WTC11 (cell line): ENCODE data around the gene PRRG2. TPM values are rescaled to one million over a fixed set of nuclear protein-coding genes. Genes with fewer than 3 reads are reported as not detected.

ENCODE experiments used
- ATAC-seq: fragments of 200-7000 bp; cut with Tn5 transposase; 2 replicates; pipeline ENCODE4 v1.10.0; 2021; ENCODE audit warnings: mild to moderate bottlenecking, moderate library complexity
- CTCF ChIA-PET: fragments of 300-600 bp; sonication (Branson Sonifier 250); formaldehyde crosslinking; loops from one replicate; lab custom pipeline; 2021; ENCODE audit warnings: antibody characterized with exemption; lab: Charles Lee
- POLR2A ChIA-PET: fragments of 350-600 bp; sonication (Branson Sonifier 250); formaldehyde crosslinking; loops from one replicate; lab custom pipeline; 2021; ENCODE audit warnings: antibody characterized with exemption; lab: Charles Lee
- DNase-seq: peaks from one replicate; pipeline ENCODE4 v3.0.0; 2021; ENCODE audit warnings: low spot score
- H3K27ac Mint-ChIP-seq: 2 replicates; pipeline ENCODE4 v1.8.0; 2021; ENCODE audit warnings: mixed read lengths
- H3K27me3 Mint-ChIP-seq: 2 replicates; pipeline ENCODE4 v1.8.0; 2021; ENCODE audit warnings: low read depth, mild to moderate bottlenecking, moderate library complexity, mixed read lengths
- H3K36me3 Mint-ChIP-seq: 2 replicates; pipeline ENCODE4 v1.8.0; 2021; ENCODE audit warnings: mixed read lengths
- H3K4me1 Mint-ChIP-seq: 2 replicates; pipeline ENCODE4 v1.8.0; 2022; ENCODE audit warnings: mixed read lengths
- H3K4me3 Mint-ChIP-seq: 2 replicates; pipeline ENCODE4 v1.8.0; 2021; ENCODE audit warnings: mild to moderate bottlenecking, moderate library complexity, mixed read lengths
- H3K9me3 Mint-ChIP-seq: 2 replicates; pipeline ENCODE4 v1.8.0; 2021; ENCODE audit warnings: mixed read lengths
- CREM ChIP-seq: sonication (generic); formaldehyde crosslinking; IDR thresholded peaks from 2 replicates; pipeline ENCODE4 v1.8.1; 2022; ENCODE audit warnings: mild to moderate bottlenecking, missing genetic modification reagents, moderate library complexity
- CTCF ChIP-seq: fragments of 200-600 bp; IDR thresholded peaks from 2 replicates; pipeline ENCODE4 v1.8.0; 2022; ENCODE audit warnings: antibody characterized with exemption
- E2F1 ChIP-seq: sonication (generic); formaldehyde crosslinking; IDR thresholded peaks from 2 replicates; pipeline ENCODE4 v1.8.0; 2022; ENCODE audit warnings: mild to moderate bottlenecking, missing genetic modification reagents
- E2F4 ChIP-seq: sonication (generic); formaldehyde crosslinking; IDR thresholded peaks from 2 replicates; pipeline ENCODE4 v1.8.1; 2022; ENCODE audit warnings: low read depth, mild to moderate bottlenecking, moderate library complexity, missing genetic modification reagents, borderline replicate concordance
- ELF4 ChIP-seq: sonication (generic); formaldehyde crosslinking; IDR thresholded peaks from 2 replicates; pipeline ENCODE4 v1.8.1; 2022; ENCODE audit warnings: low read depth, mild to moderate bottlenecking, moderate library complexity, missing genetic modification reagents
- EMX1 ChIP-seq: fragments of 250-450 bp; sonication (Bioruptor Pico); IDR thresholded peaks from 2 replicates; pipeline ENCODE4 v1.8.0; 2021; ENCODE audit warnings: mild to moderate bottlenecking
- FOXK1 ChIP-seq: sonication (generic); formaldehyde crosslinking; IDR thresholded peaks from 2 replicates; pipeline ENCODE4 v1.8.0; 2022; ENCODE audit warnings: mild to moderate bottlenecking, moderate library complexity, missing genetic modification reagents
- GABPB1 ChIP-seq: sonication (generic); formaldehyde crosslinking; IDR thresholded peaks from 2 replicates; pipeline ENCODE4 v1.8.1; 2023; ENCODE audit warnings: mild to moderate bottlenecking, missing genetic modification reagents
- JAZF1 ChIP-seq: fragments of 250-450 bp; sonication (Bioruptor Pico); IDR thresholded peaks from 2 replicates; pipeline ENCODE4 v1.9.0; 2021; ENCODE audit warnings: moderate library complexity, mild to moderate bottlenecking, inconsistent platforms
- NR2C2 ChIP-seq: sonication (generic); formaldehyde crosslinking; IDR thresholded peaks from 2 replicates; pipeline ENCODE4 v1.8.0; 2022; ENCODE audit warnings: mild to moderate bottlenecking, missing genetic modification reagents
- RELA ChIP-seq: sonication (generic); formaldehyde crosslinking; IDR thresholded peaks from 2 replicates; pipeline ENCODE4 v1.8.1; 2022; ENCODE audit warnings: missing genetic modification reagents, mild to moderate bottlenecking, borderline replicate concordance
- RORB ChIP-seq: fragments of 250-450 bp; sonication (Bioruptor Pico); IDR thresholded peaks from 2 replicates; pipeline ENCODE4 v1.9.0; 2021; ENCODE audit warnings: mild to moderate bottlenecking
- SP1 ChIP-seq: sonication (generic); formaldehyde crosslinking; conservative IDR thresholded peaks from 2 replicates; pipeline ENCODE4 v1.8.1; 2022; ENCODE audit warnings: missing genetic modification reagents
- TCF7 ChIP-seq: sonication (generic); formaldehyde crosslinking; IDR thresholded peaks from 2 replicates; pipeline ENCODE4 v1.8.0; 2022; ENCODE audit warnings: mild to moderate bottlenecking, low read depth, missing genetic modification reagents, moderate library complexity
- TEAD4 ChIP-seq: sonication (generic); formaldehyde crosslinking; IDR thresholded peaks from 2 replicates; pipeline ENCODE4 v1.8.0; 2022; ENCODE audit warnings: mild to moderate bottlenecking, missing genetic modification reagents
- TP53 ChIP-seq: sonication (generic); formaldehyde crosslinking; IDR thresholded peaks from 2 replicates; pipeline ENCODE4 v1.8.1; 2023; ENCODE audit warnings: mild to moderate bottlenecking, missing genetic modification reagents
- USF2 ChIP-seq: sonication (generic); formaldehyde crosslinking; IDR thresholded peaks from 2 replicates; pipeline ENCODE4 v1.8.1; 2023; ENCODE audit warnings: mild to moderate bottlenecking, missing genetic modification reagents, moderate library complexity
- ZBTB43 ChIP-seq: sonication (generic); formaldehyde crosslinking; IDR thresholded peaks from 2 replicates; pipeline ENCODE4 v1.8.1; 2023; ENCODE audit warnings: mild to moderate bottlenecking, missing genetic modification reagents
- ZNF263 ChIP-seq: sonication (generic); formaldehyde crosslinking; IDR thresholded peaks from 2 replicates; pipeline ENCODE4 v1.8.1; 2022; ENCODE audit warnings: low read depth, mild to moderate bottlenecking, moderate library complexity, missing genetic modification reagents
- ZNF317 ChIP-seq: sonication (generic); formaldehyde crosslinking; IDR thresholded peaks from 2 replicates; pipeline ENCODE4 v1.8.1; 2023; ENCODE audit warnings: low read depth, mild to moderate bottlenecking, moderate library complexity, missing genetic modification reagents, borderline replicate concordance
- ZNF423 ChIP-seq: fragments of 250-450 bp; sonication (Bioruptor Pico); IDR thresholded peaks from 2 replicates; pipeline ENCODE4 v2.1.2; 2022; ENCODE audit warnings: mild to moderate bottlenecking, moderate library complexity
- total RNA-seq: library from RNA; stranded (reverse); gene quantifications from 3 replicates; pipeline ENCODE4 v1.2.3, GENCODE V29; 2021

PRRG2 gene
- total RNA-seq, 1 experiment from 2014 or later, result 5.9 TPM

GRCh38 chr19:49567861-49568441 lies 13.2 kb upstream of the PRRG2 start:
- TF ChIP-seq TCF7 (CRISPR knock-in tag) (no peak), ZNF263 (CRISPR knock-in tag) (no peak), ZNF423 (CRISPR knock-in tag) (no peak), GABPB1 (CRISPR knock-in tag) (no peak)
- Mint-ChIP-seq H3K27me3 (no peaks in the 10 kb centered on the region), H3K27ac (no peak overlapping the region), H3K9me3 (no peaks in the 10 kb centered on the region), H3K36me3 (no peaks in the 10 kb centered on the region), H3K4me3 (no peak overlapping the region), H3K4me1 (peaks cover 14% of the 10 kb centered on the region)
- ATAC-seq (no peak), DNase-seq (no peak)
- POLR2A ChIA-PET, result no interaction called here
- CTCF ChIA-PET, result interaction anchor here (0.6 to 3.6 kb wide), 2 partner anchors 22 to 34 kb away, joined by 5 to 34 read pairs; no protein-coding TSS in a partner anchor

GRCh38 chr19:49570138-49570856 lies 10.8 kb upstream of the PRRG2 start:
- peak overlapping the region; percentile 76 for H3K27ac Mint-ChIP-seq
- H3K4me3 Mint-ChIP-seq, result peak overlapping the region; percentile 3; the same call in 1 of the 2 replicates
- ATAC-seq (peak; percentile 78), DNase-seq (peak; percentile 62)
- peaks cover 14% of the 10 kb centered on the region for H3K4me1 Mint-ChIP-seq
- H3K27me3 Mint-ChIP-seq, result no peaks in the 10 kb centered on the region
- TF ChIP-seq EMX1 (CRISPR knock-in tag), result 0 out of 2 replicates have a peak, but pooled peaks have one; percentile 50
- TF ChIP-seq TEAD4 (CRISPR knock-in tag), result no peak
- peak; percentile 93 for TF ChIP-seq CTCF
- H3K9me3 Mint-ChIP-seq, result no peaks in the 10 kb centered on the region
- ChIA-PET CTCF (interaction anchor here (0.6 to 3.6 kb wide), 60 partner anchors 8 to 360 kb away, joined by 3 to 95 read pairs (median 5); partner anchors contain the start of genes AP2A1, FCGRT, FLT3LG and NOSIP), POLR2A (interaction anchor here (1.2 to 1.7 kb wide), 3 partner anchors 10 to 70 kb away, joined by 4 to 6 read pairs (median 5); partner anchors contain the start of genes NOSIP and RRAS)
- H3K36me3 Mint-ChIP-seq, result peaks cover 3% of the 10 kb centered on the region; the same call in 1 of the 2 replicates

- DNase-seq, result no peak
Observed at GRCh38 chr19:49570997-49571676, 10.0 kb upstream of the PRRG2 start.

GRCh38 chr19:49573009-49573408 lies 8.1 kb upstream of the PRRG2 start:
- Mint-ChIP-seq H3K4me1 (peaks cover 14% of the 10 kb centered on the region), H3K9me3 (no peaks in the 10 kb centered on the region), H3K36me3 (peaks cover 8% of the 10 kb centered on the region; the same call in 1 of the 2 replicates), H3K4me3 (no peak overlapping the region), H3K27ac (peak overlapping the region; percentile 55; the same call in 1 of the 2 replicates), H3K27me3 (no peaks in the 10 kb centered on the region; the same call in 1 of the 2 replicates)
- ChIA-PET POLR2A (no interaction called here), CTCF (interaction anchor here (0.9 to 3.5 kb wide), 4 partner anchors 14 to 104 kb away, joined by 3 to 95 read pairs (median 4); partner anchors contain the start of gene PRMT1)
- DNase-seq (no peak), ATAC-seq (no peak)
- TF ChIP-seq ZBTB43 (no peak), ELF4 (CRISPR knock-in tag) (no peak), RORB (CRISPR knock-in tag) (no peak), E2F4 (CRISPR knock-in tag) (no peak), E2F1 (no peak), TP53 (CRISPR knock-in tag) (no peak), NR2C2 (CRISPR knock-in tag) (no peak), RELA (CRISPR knock-in tag) (no peak)

More at GRCh38 chr19:49570997-49571676, 10.0 kb upstream of the PRRG2 start:
- Mint-ChIP-seq H3K27me3 (no peaks in the 10 kb centered on the region), H3K4me3 (no peak overlapping the region), H3K9me3 (no peaks in the 10 kb centered on the region), H3K4me1 (peaks cover 14% of the 10 kb centered on the region), H3K27ac (peak overlapping the region; percentile 87)
- peak; percentile 73 for ATAC-seq
- TF ChIP-seq FOXK1 (CRISPR knock-in tag) (0 out of 2 replicates have a peak, but pooled peaks have one; percentile 21), ZNF317 (CRISPR knock-in tag) (no peak), USF2 (CRISPR knock-in tag) (no peak), SP1 (CRISPR knock-in tag) (0 out of 2 replicates have a peak, but pooled peaks have one; percentile 24), CREM (CRISPR knock-in tag) (no peak), JAZF1 (CRISPR knock-in tag) (no peak)
- TF ChIP-seq, all 79 proteins: peak for 2
- POLR2A ChIA-PET, result interaction anchor here (0.7 to 1.7 kb wide), 4 partner anchors 10 to 858 kb away, joined by 4 to 6 read pairs (median 6); partner anchors contain the start of genes NOSIP and RRAS
- peaks cover 5% of the 10 kb centered on the region; the same call in 1 of the 2 replicates for H3K36me3 Mint-ChIP-seq
- CTCF ChIA-PET, result interaction anchor here (0.5 to 3.6 kb wide), 45 partner anchors 9 to 291 kb away, joined by 3 to 95 read pairs (median 5); partner anchors contain the start of genes AP2A1, FCGRT, FLT3LG and NOSIP
